Measurements from ENCODE around the gene NFATC1. TPM values are rescaled to one million over a fixed set of nuclear protein-coding genes. Genes with fewer than 3 reads are reported as not detected.

NFATC1 gene
- total and polyA plus RNA-seq, 5 donors from 2014 or later, result 13.1 to 64.7 (median 19.8) TPM

DNA sequence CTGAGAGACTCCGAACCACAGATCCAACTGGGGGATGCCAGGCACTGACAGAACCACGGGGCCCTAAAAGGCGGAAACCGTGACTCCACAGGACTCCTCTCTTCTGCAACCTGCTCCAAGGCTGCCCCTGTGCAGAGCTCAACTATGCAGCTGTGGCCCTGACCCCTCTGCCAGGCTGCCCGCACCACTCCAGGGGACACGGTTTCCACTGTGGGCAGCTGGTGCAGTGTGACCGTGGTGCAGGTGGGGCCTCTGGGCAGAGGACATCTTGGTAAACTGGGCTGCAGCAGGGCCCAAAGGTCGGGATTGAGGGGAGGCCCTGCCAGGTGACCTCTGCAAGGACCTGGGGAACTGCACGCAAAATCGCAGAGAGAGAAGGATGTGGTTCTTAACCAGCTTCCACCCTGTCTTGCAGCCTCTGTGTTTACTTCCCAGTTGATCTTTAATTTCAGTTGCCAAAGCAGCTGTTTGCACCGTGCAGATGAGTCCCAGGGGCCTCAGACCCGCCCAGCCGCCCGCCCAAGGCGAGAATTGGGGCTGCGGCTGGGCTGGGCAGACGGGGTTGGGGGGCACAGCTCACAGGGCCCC, 179.3 kb downstream of the NFATC1 start:
- H3K27ac ChIP-seq (ENCODE audit: insufficient read depth, low read length, poor library complexity, severe bottlenecking), result no peak overlapping the region
- no peak overlapping the region for H3K27ac Mint-ChIP-seq
- DNase-seq, result no peak

GRCh38 chr18:79575891-79576685, 180.4 kb downstream of the NFATC1 start:
- Histone ChIP-seq H3K4me3 (ENCODE audit: low read depth, low read length) (no peak overlapping the region), H3K36me3 (ENCODE audit: control insufficient read depth, insufficient read depth, low read length) (no peaks in the 10 kb centered on the region), H3K27ac (ENCODE audit: insufficient read depth, low read length, poor library complexity, severe bottlenecking) (no peak overlapping the region), H3K4me1 (ENCODE audit: control insufficient read depth, insufficient read depth, low read length, poor library complexity, severe bottlenecking) (no peaks in the 10 kb centered on the region), H3K9me3 (ENCODE audit: control insufficient read depth in 2 of 2, low read length in 2 of 2) (peaks cover 3 to 28% of the 10 kb centered on the region in 2 experiments), H3K27me3 (ENCODE audit: control insufficient read depth, insufficient read depth, low read length) (no peaks in the 10 kb centered on the region)
- H3K9me3 Mint-ChIP-seq, result peaks cover 0 to 15% (median 1%) of the 10 kb centered on the region in 7 donors
- DNase-seq, result no peak
- no peaks in the 10 kb centered on the region for H3K4me1 Mint-ChIP-seq
- no peak overlapping the region for H3K27ac Mint-ChIP-seq
- no peak overlapping the region for H3K4me3 Mint-ChIP-seq
- ATAC-seq (ENCODE audit: low read depth in 2 of 2), result no peak
- H3K27me3 Mint-ChIP-seq, result no peaks in the 10 kb centered on the region
- no peaks in the 10 kb centered on the region for H3K36me3 Mint-ChIP-seq

More for the DNA sequence above, 179.3 kb downstream of the NFATC1 start:
- Histone ChIP-seq H3K9me3 (ENCODE audit: control insufficient read depth in 2 of 2, low read length in 2 of 2) (peaks cover 3 to 28% of the 10 kb centered on the region in 2 experiments), H3K36me3 (ENCODE audit: control insufficient read depth, insufficient read depth, low read length) (no peaks in the 10 kb centered on the region), H3K4me1 (ENCODE audit: control insufficient read depth, insufficient read depth, low read length, poor library complexity, severe bottlenecking) (no peaks in the 10 kb centered on the region), H3K4me3 (ENCODE audit: low read depth, low read length) (no peak overlapping the region), H3K27me3 (ENCODE audit: control insufficient read depth, insufficient read depth, low read length) (no peaks in the 10 kb centered on the region)
- no peak for ATAC-seq (ENCODE audit: low read depth in 2 of 2)
- Mint-ChIP-seq H3K4me1 (no peaks in the 10 kb centered on the region), H3K9me3 (peaks cover 0 to 15% (median 1%) of the 10 kb centered on the region in 7 donors), H3K36me3 (no peaks in the 10 kb centered on the region), H3K27me3 (no peaks in the 10 kb centered on the region), H3K4me3 (no peak overlapping the region)

DNA sequence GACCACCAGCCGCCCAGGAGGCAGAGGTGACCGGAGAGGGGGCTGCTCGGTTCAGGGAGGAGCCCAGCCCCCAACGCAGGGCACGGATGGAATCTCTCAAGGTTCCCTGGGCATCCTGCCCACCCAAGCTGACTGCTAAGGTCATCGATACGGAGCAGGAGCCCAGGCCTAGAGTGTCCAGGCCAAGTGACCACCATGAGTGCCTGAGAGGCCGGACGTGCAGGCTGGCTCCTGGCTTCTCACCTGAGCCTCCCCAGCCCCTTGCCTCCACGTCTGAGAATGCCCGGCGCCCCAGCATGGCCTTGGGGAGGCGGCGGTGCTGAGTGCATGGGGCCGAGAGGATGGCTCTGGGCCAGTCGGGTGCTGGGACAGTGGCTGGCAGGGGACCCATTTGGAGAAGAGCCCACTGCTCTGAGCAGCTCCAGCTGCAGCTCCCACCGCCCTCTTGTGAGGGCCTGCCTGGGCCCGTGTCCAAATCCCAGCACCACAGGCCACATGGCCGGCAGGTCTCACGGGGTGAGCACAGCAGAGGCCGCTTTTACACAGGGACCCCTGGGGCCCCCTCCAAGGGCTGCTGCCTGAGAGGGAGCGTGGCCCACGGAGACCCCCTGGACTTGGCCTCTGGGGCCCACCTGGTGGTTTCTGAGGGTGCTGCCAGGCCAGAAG, 181.1 kb downstream of the NFATC1 start:
- Histone ChIP-seq H3K36me3 (ENCODE audit: control insufficient read depth, insufficient read depth, low read length) (no peaks in the 10 kb centered on the region), H3K27ac (ENCODE audit: insufficient read depth, low read length, poor library complexity, severe bottlenecking) (no peak overlapping the region), H3K4me3 (ENCODE audit: low read depth, low read length) (no peak overlapping the region), H3K4me1 (ENCODE audit: control insufficient read depth, insufficient read depth, low read length, poor library complexity, severe bottlenecking) (no peaks in the 10 kb centered on the region), H3K27me3 (ENCODE audit: control insufficient read depth, insufficient read depth, low read length) (no peaks in the 10 kb centered on the region), H3K9me3 (ENCODE audit: control insufficient read depth in 2 of 2, low read length in 2 of 2) (peaks cover 3 to 24% of the 10 kb centered on the region in 2 experiments)
- Mint-ChIP-seq H3K27ac (no peak overlapping the region), H3K4me1 (no peaks in the 10 kb centered on the region), H3K4me3 (no peak overlapping the region), H3K36me3 (no peaks in the 10 kb centered on the region), H3K9me3 (peaks cover 0 to 15% (median 1%) of the 10 kb centered on the region in 7 donors), H3K27me3 (no peaks in the 10 kb centered on the region)
- ATAC-seq (ENCODE audit: low read depth in 2 of 2) (no peak), DNase-seq (no peak)

GRCh38 chr18:79577451-79578395, 182.0 kb downstream of the NFATC1 start:
- peaks cover 3 to 15% of the 10 kb centered on the region in 2 experiments for H3K9me3 ChIP-seq (ENCODE audit: control insufficient read depth in 2 of 2, low read length in 2 of 2)
- H3K4me3 ChIP-seq (ENCODE audit: low read depth, low read length), result no peak overlapping the region
- no peak overlapping the region for H3K27ac Mint-ChIP-seq
- H3K27me3 Mint-ChIP-seq, result no peaks in the 10 kb centered on the region
- H3K4me1 Mint-ChIP-seq, result no peaks in the 10 kb centered on the region
- H3K4me1 ChIP-seq (ENCODE audit: control insufficient read depth, insufficient read depth, low read length, poor library complexity, severe bottlenecking), result no peaks in the 10 kb centered on the region
- H3K36me3 ChIP-seq (ENCODE audit: control insufficient read depth, insufficient read depth, low read length), result no peaks in the 10 kb centered on the region
- no peak for ATAC-seq (ENCODE audit: low read depth in 2 of 2)
- H3K27me3 ChIP-seq (ENCODE audit: control insufficient read depth, insufficient read depth, low read length), result no peaks in the 10 kb centered on the region
- H3K4me3 Mint-ChIP-seq, result no peak overlapping the region
- H3K27ac ChIP-seq (ENCODE audit: insufficient read depth, low read length, poor library complexity, severe bottlenecking), result no peak overlapping the region
- no peaks in the 10 kb centered on the region for H3K36me3 Mint-ChIP-seq
- H3K9me3 Mint-ChIP-seq, result peaks cover 0 to 9% (median 0%) of the 10 kb centered on the region in 7 donors
- DNase-seq, result no peak

DNA sequence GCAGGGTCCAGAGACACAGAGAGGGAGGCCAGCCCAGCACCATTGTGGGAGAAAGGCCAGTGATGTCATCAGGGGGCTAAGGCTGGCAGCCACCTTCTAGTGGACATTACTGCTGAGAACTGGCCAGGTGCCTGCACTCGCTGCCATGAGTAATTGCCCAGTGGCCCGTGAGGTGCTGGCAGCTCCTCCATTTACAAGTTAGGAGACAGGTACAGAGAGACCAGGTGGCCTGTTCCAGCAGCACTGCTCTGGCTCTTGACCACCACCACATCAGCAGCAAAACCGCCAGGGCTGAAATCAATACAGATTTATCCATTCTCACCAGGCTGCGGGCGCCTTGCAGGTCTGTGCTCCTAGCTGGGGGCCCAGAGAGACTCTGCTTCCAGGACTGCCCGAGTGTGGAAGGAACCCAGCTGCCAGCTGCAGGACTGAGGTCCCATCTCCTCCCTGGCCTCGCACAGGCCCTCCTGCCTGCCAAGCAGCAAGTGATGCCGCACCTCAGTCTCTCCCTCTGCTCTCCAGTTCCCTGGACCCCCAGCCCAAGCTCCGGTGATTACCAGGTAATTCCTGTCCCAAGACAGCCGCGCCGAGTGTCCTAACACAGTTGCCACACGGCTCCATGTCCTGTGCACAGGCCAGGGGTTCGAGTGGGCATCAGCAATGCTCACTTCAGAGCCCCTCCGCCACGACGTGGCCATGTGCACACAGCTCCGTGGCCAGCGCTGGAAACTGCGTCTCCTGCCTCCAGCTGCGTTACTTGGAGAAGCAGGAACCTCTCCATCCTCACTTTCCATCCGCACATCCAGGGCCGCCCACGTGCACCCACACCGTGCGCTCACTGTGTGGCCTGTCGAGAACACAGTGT, 182.9 kb downstream of the NFATC1 start:
- Histone ChIP-seq H3K27ac (ENCODE audit: insufficient read depth, low read length, poor library complexity, severe bottlenecking) (no peak overlapping the region), H3K9me3 (ENCODE audit: control insufficient read depth in 2 of 2, low read length in 2 of 2) (peaks cover 0 to 6% of the 10 kb centered on the region in 2 experiments), H3K36me3 (ENCODE audit: control insufficient read depth, insufficient read depth, low read length) (no peaks in the 10 kb centered on the region), H3K4me3 (ENCODE audit: low read depth, low read length) (no peak overlapping the region), H3K4me1 (ENCODE audit: control insufficient read depth, insufficient read depth, low read length, poor library complexity, severe bottlenecking) (no peaks in the 10 kb centered on the region), H3K27me3 (ENCODE audit: control insufficient read depth, insufficient read depth, low read length) (no peaks in the 10 kb centered on the region)
- Mint-ChIP-seq H3K4me1 (no peaks in the 10 kb centered on the region), H3K4me3 (no peak overlapping the region), H3K27me3 (no peaks in the 10 kb centered on the region), H3K9me3 (peaks cover 0 to 2% (median 0%) of the 10 kb centered on the region in 7 donors), H3K27ac (no peak overlapping the region), H3K36me3 (no peaks in the 10 kb centered on the region)
- ATAC-seq (ENCODE audit: low read depth in 2 of 2) (no peak), DNase-seq (no peak)
